Astrocyte (in vitro differentiated cells and primary cell): Measurements from ENCODE around the gene CDKN2B-AS1.

Experiments used
- EZH2 ChIP-seq: IDR thresholded peaks from 2 replicates; pipeline ENCODE4 v1.6.1; 2012; ENCODE audit warnings: mild to moderate bottlenecking, low read length, inconsistent platforms; ENCODE audit not compliant: insufficient read depth
- TF ChIP-seq, protein P1 (sequence below): IDR thresholded peaks from 2 replicates; pipeline ENCODE4 v1.5.1; 2011; ENCODE audit warnings: low read depth, mild to moderate bottlenecking, inconsistent platforms, low read length, moderate library complexity; ENCODE audit not compliant: insufficient read depth

DNA sequence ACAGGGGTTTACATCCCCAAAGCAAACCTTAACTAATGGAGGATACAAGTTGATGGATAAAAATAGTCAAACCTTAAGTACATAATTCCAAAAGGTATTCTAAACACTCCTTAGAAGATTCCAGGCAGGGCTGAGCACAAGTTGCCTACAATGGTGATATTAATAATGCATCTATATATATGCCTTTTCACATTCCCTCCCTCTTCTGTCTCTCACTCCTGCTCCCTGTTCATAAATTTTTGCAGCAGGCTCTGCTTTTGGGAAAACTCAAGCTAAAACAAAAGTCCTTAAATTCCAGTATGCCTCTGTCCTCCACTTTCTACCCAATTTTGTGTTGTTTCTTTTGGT is 153.9 kb downstream of the CDKN2B-AS1 start:
- TF ChIP-seq EZH2 = no peak
- TF ChIP-seq, protein P1, sequence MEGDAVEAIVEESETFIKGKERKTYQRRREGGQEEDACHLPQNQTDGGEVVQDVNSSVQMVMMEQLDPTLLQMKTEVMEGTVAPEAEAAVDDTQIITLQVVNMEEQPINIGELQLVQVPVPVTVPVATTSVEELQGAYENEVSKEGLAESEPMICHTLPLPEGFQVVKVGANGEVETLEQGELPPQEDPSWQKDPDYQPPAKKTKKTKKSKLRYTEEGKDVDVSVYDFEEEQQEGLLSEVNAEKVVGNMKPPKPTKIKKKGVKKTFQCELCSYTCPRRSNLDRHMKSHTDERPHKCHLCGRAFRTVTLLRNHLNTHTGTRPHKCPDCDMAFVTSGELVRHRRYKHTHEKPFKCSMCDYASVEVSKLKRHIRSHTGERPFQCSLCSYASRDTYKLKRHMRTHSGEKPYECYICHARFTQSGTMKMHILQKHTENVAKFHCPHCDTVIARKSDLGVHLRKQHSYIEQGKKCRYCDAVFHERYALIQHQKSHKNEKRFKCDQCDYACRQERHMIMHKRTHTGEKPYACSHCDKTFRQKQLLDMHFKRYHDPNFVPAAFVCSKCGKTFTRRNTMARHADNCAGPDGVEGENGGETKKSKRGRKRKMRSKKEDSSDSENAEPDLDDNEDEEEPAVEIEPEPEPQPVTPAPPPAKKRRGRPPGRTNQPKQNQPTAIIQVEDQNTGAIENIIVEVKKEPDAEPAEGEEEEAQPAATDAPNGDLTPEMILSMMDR = no peak
